ENCODE data around the gene MRPS9.

Gene MRPS9

DNA sequence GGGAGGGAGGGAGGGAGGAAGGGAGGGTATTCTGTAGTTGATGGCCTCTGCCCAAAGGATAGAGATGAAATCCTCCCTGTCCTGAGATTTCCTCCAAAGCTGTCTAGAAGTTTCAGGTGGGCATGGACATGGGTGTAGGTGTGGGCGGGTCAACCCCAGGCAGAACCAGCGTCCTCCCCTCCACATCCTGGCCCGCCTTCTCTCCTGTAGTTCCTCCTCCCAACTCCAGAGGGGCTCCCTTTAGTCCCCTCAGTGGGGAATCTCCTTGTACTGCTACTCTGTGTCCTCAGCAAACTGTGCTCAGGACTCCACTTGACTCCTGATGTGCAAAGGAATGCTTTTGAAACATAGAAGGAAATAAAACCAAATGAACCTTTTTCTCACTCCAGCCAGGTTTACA, 88.1 kb downstream of the MRPS9 start:
- no peak for DNase-seq

- no peak for DNase-seq
Observed at GRCh38 chr2:105126336-105126735, 88.5 kb downstream of the MRPS9 start.

GRCh38 chr2:105127289-105127915, 89.5 kb downstream of the MRPS9 start:
- no peak for DNase-seq

DNA sequence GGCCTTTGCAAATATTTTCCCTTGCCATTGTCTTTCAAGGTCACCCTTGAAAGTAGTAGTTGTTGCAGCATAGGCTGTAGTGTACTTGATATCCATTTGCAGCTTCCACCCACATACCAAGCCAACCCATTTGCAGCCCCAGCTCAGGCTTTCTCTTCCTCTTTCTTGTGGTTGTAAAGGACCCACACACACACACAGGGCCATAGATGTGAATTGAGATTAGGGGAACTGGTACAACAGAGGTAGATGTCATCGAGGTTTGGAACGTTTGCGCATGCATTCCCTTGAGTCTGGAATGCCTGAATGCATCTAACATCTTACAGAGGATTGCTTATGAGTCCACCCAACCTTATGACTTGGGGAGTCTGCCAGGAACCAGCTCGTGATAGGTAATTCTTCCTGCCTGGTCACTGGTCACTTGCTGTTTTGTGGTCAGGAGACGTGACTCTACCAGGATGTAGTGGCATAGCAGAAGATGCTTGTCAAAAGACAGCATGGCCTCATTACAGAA, 91.9 kb downstream of the MRPS9 start:
- DNase-seq = no peak

GRCh38 chr2:105130546-105130945, 92.7 kb downstream of the MRPS9 start:
- DNase-seq = no peak

GRCh38 chr2:105134081-105134480, 96.2 kb downstream of the MRPS9 start:
- no peak for DNase-seq

GRCh38 chr2:105135436-105135835, 97.6 kb downstream of the MRPS9 start:
- DNase-seq = no peak

DNA sequence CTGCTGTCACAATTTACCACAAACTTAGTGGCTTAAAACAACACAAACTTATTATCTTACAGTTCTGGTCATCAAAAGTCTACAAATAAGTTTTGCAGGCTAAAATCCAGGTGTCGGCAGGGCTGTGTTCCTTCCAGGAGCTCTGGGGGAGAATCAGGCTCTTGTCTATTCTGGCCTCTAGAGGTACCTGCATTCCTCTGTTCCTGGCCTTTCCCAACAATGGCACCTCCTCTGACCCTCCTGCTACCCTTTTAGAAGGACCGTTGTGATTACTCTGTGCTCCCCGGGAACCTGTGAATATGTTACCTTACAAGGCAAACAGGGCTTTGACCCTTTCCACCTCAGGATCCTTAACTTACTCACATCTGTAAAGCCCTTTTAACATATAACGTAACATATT, 98.5 kb downstream of the MRPS9 start:
- no peak for DNase-seq

- DNase-seq = no peak
Observed at GRCh38 chr2:105138643-105139042, 100.8 kb downstream of the MRPS9 start.

- no peak for DNase-seq
Observed at GRCh38 chr2:105139556-105140239, 101.8 kb downstream of the MRPS9 start.

- no peak for DNase-seq
Observed at GRCh38 chr2:105140240-105140568, 102.3 kb downstream of the MRPS9 start.

- DNase-seq = no peak
Observed at GRCh38 chr2:105141099-105141614, 103.3 kb downstream of the MRPS9 start.

- DNase-seq = no peak
Observed at GRCh38 chr2:105142239-105142638, 104.4 kb downstream of the MRPS9 start.

GRCh38 chr2:105143094-105143466, 105.2 kb downstream of the MRPS9 start:
- no peak for DNase-seq

GRCh38 chr2:105143467-105144151, 105.7 kb downstream of the MRPS9 start:
- peak; percentile 56 for DNase-seq

DNA sequence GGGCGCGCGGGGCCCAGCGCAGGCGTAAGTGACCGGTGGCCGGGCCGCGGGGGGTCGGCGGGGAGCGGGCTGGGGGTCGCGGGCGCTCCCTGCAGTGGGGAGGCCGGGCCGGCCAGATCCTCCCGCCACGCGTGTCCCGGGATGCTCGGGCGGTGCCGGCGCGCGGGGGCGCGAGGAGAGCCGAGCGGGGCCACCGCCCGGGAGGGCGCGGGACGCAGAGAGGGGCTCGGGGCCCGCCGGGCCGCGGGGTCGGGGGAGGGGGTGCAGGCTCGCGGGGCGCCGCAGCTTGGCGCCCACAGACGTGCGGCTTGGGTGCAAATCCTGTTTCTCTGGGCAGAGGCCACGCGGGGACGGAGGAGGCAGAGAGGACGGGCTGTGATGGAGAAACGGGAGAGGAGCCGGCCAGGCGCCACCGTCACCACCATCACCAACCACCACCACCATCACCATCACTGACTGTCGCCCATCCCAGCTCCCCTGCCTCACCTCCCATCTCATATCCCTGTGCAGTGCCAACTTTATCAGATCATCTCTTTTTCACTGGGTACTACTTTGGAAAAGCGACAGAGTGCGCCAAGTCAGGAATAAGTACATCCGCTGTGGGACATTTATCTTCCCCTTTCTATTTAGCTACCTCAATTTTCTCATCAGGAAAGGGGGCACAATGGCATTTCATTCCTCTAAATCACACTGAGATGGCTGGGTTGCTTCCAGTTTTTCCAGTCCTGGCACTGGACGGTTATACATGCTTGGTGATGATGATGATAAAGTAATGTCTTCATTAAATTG, 106.5 kb downstream of the MRPS9 start:
- DNase-seq = no peak

DNA sequence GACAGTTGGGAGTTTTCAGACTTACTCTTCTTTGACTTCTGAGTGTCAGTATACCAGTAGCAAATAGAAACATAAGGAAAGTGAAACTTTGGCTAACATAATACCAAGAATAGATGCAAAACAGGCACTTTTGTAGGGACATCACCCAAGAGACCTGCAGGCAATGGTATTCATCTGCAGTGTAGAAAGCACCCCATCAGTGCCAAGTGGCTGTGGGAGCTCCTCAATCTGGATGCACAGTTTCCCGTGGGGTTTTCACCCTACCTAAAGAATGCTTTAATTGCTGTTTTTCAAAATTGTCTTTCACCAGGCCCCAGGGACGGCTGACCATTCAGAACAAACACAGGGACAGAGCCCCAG, 107.1 kb downstream of the MRPS9 start:
- no peak for DNase-seq

GRCh38 chr2:105149272-105149671, 111.4 kb downstream of the MRPS9 start:
- no peak for DNase-seq

Measured in right hindlimb (tissue), 1 donor.